Gastroesophageal sphincter (tissue), 4 donors: ENCODE results near the gene ATP2B2. TPM values are rescaled to one million over a fixed set of nuclear protein-coding genes. Genes with fewer than 3 reads are reported as not detected.

Experiments used
- ATAC-seq: fragments of 150-250 bp; one replicate; pipeline ENCODE4 v1.9.1; 2016; ENCODE audit warnings: mild to moderate bottlenecking, moderate library complexity
- H3K27ac ChIP-seq, 4 donors: fragments of 200-600 bp; sonication (generic) in 3 of 4; 1 replicate in 3 of 4; 2 replicates in 1 of 4; pipeline ENCODE4 v1.5.1; 2016 to 2019
- H3K27me3 ChIP-seq: fragments of 200-600 bp; sonication (generic); one replicate; pipeline ENCODE4 v1.5.1; 2019
- H3K36me3 ChIP-seq, 2 donors: fragments of 200-600 bp; sonication (generic); one replicate each; pipeline ENCODE4 v1.5.1; 2019; ENCODE audit warnings: control low read depth in 1 of 2
- H3K4me1 ChIP-seq, 3 donors: fragments of 200-600 bp; sonication (generic); 1 replicate in 2 of 3; 2 replicates in 1 of 3; pipeline ENCODE4 v1.5.1; 2016 to 2019; ENCODE audit warnings: control low read depth in 2 of 3
- H3K4me3 ChIP-seq, 2 donors: fragments of 200-600 bp; sonication (generic); one replicate each; pipeline ENCODE4 v1.5.1; 2019; ENCODE audit warnings: mild to moderate bottlenecking in 1 of 2, moderate library complexity in 1 of 2
- H3K9me3 ChIP-seq, 3 donors: fragments of 200-600 bp; sonication (generic); one replicate each; pipeline ENCODE4 v1.5.1; 2017 to 2019; ENCODE audit warnings: control low read depth in 2 of 3
- EP300 ChIP-seq: sonication (generic); formaldehyde crosslinking; IDR thresholded peaks from one replicate; pipeline ENCODE4 v1.6.1; 2017; ENCODE audit warnings: antibody characterized with exemption, mild to moderate bottlenecking
- POLR2A ChIP-seq, 2 donors: fragments of 450-650 bp; IDR thresholded peaks; one replicate each; pipeline ENCODE4 v1.6.1; 2017; ENCODE audit warnings: antibody characterized with exemption in 2 of 2, mild to moderate bottlenecking in 2 of 2, moderate library complexity in 1 of 2
- POLR2AphosphoS5 ChIP-seq: sonication (generic); formaldehyde crosslinking; IDR thresholded peaks from one replicate; pipeline ENCODE4 v1.6.1; 2017; ENCODE audit warnings: antibody characterized with exemption
- WGBS, 2 donors: methylation state at CpG; one replicate each; pipeline ENCODE4 v1.1.5; 2018; ENCODE audit warnings: low coverage in 1 of 2; 5-methylcytosine and 5-hydroxymethylcytosine counted together
- total RNA-seq, 4 donors: library from RNA; depleted of rRNA; stranded (reverse); fragments of >200 nt; gene quantifications; one replicate each; pipeline ENCODE4 v1.1.0, GENCODE V29; 2016
- TF ChIP-seq, protein P1 (sequence below), 4 experiments: fragments of 200-600 bp in 2 of 4; fragments of 450-650 bp in 2 of 4; sonication (generic) in 1 of 4; IDR thresholded peaks; one replicate each; pipeline ENCODE4 v1.5.1; 2017 to 2019; ENCODE audit warnings: antibody characterized with exemption in 4 of 4, mild to moderate bottlenecking in 2 of 4, moderate library complexity in 2 of 4

ATP2B2 gene
- total RNA-seq, 4 donors from 2014 or later, result 0.13 to 0.30 (median 0.27) TPM; not detected in 1

GRCh38 chr3:10513306-10513705 lies 7.9 kb upstream of the ATP2B2 start:
- H3K36me3 ChIP-seq, result no peaks in the 10 kb centered on the region
- H3K4me1 ChIP-seq, result no peaks in the 10 kb centered on the region
- H3K27ac ChIP-seq, result no peak overlapping the region
- H3K4me3 ChIP-seq, result no peak overlapping the region
- no peak for ATAC-seq
- WGBS, 2 donors, result 40 to 85% methylated on average over 1 to 4 of the region's 8 CpGs
- TF ChIP-seq POLR2AphosphoS5 (no peak), POLR2A (IDR thresholded peaks at IDR 0.05) (no peak), EP300 (no peak)
- TF ChIP-seq, protein P1, sequence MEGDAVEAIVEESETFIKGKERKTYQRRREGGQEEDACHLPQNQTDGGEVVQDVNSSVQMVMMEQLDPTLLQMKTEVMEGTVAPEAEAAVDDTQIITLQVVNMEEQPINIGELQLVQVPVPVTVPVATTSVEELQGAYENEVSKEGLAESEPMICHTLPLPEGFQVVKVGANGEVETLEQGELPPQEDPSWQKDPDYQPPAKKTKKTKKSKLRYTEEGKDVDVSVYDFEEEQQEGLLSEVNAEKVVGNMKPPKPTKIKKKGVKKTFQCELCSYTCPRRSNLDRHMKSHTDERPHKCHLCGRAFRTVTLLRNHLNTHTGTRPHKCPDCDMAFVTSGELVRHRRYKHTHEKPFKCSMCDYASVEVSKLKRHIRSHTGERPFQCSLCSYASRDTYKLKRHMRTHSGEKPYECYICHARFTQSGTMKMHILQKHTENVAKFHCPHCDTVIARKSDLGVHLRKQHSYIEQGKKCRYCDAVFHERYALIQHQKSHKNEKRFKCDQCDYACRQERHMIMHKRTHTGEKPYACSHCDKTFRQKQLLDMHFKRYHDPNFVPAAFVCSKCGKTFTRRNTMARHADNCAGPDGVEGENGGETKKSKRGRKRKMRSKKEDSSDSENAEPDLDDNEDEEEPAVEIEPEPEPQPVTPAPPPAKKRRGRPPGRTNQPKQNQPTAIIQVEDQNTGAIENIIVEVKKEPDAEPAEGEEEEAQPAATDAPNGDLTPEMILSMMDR (IDR thresholded peaks at IDR 0.05), result no peak
- H3K9me3 ChIP-seq, result no peaks in the 10 kb centered on the region
- no peaks in the 10 kb centered on the region for H3K27me3 ChIP-seq

GRCh38 chr3:10512687-10513086 lies 7.3 kb upstream of the ATP2B2 start:
- WGBS, 2 donors, result 60 to 78% methylated on average over 1 to 5 of the region's 6 CpGs
- TF ChIP-seq, protein P1 (IDR thresholded peaks at IDR 0.05), result no peak
- no peak for TF ChIP-seq POLR2A (IDR thresholded peaks at IDR 0.05)
- no peak for TF ChIP-seq POLR2AphosphoS5
- no peak for TF ChIP-seq EP300
- no peaks in the 10 kb centered on the region for H3K27me3 ChIP-seq
- H3K4me1 ChIP-seq, result no peaks in the 10 kb centered on the region
- H3K36me3 ChIP-seq, result no peaks in the 10 kb centered on the region
- no peak overlapping the region for H3K27ac ChIP-seq
- no peak for ATAC-seq
- no peak overlapping the region for H3K4me3 ChIP-seq
- no peaks in the 10 kb centered on the region for H3K9me3 ChIP-seq

DNA sequence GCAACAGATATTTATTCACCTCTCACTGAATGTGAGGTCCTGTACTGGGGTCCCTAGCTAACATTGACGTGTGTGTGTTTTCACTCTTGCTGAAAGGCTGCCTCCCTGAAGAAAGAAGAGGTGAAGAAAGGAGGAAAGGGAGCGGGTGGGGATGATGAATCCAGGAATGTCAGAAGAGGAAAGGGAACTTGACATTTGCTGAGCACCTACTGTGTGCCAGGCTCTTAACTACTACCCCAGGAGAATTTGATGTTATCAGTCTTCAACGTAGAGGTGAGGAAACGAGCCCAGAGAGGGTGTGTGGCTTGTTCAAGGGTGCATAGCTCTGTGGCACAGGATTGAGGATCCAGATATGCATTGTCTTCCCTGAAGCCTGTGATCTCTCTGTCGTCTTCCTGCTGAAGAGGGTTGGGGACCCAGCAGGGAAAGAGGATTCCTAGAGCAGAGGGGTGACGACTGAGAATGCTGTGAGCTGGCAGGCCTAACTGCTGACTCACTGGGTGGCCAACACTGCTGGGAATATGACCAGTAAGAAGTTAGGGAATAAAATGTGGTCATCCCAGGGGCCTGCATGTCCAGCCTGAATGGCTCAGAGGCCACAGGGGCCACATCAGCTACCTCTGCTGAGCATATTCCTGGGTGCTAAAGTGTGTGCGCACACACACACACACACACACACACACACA lies 6.6 kb upstream of the ATP2B2 start:
- H3K27me3 ChIP-seq, result peaks cover 4% of the 10 kb centered on the region
- no peak for ATAC-seq
- H3K4me1 ChIP-seq, result no peaks in the 10 kb centered on the region
- 42 to 57% methylated on average over 4 of the region's 7 CpGs for WGBS, 2 donors
- no peaks in the 10 kb centered on the region for H3K36me3 ChIP-seq
- no peak for TF ChIP-seq POLR2A (IDR thresholded peaks at IDR 0.05)
- no peak for TF ChIP-seq EP300
- no peak for TF ChIP-seq POLR2AphosphoS5
- TF ChIP-seq, protein P1 (IDR thresholded peaks at IDR 0.05), result no peak
- no peaks in the 10 kb centered on the region for H3K9me3 ChIP-seq
- no peak overlapping the region for H3K27ac ChIP-seq
- H3K4me3 ChIP-seq, result no peak overlapping the region

DNA sequence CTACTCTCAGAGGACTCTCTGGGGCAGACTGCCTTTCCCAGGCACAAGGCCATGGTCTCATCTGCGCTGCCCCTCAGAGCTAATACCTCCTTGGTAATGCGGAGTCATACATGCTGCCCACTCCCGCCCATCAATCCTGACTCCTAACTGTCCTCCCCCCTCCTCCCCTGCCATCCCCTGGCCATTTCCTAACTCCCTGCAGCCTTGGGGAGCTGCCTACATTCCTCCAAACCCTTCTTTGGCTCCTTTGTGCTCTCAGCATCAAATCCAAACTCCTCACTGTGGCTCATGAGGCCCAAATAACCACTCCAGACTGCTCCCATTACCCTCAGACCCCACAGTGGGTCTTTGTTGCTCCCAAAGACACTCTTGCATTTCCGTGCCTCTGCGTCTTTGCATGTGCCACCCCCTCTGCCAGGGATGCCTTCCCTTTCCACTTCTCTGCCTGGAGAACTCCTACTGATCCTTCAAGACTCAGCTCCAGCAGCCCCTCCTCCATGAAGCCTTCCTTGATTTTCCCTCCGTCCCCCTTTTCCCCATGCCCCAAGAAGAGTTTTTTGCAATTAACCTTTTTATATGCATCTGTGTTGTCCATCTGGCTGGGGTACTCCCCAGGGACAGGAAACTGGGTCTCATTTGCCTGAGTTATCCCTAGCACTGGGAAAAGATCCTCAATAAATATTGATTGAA lies 5.5 kb upstream of the ATP2B2 start:
- H3K27ac ChIP-seq, result no peak overlapping the region
- peaks cover 15% of the 10 kb centered on the region for H3K27me3 ChIP-seq
- H3K9me3 ChIP-seq, result no peaks in the 10 kb centered on the region
- ATAC-seq, result no peak
- TF ChIP-seq EP300 (no peak), POLR2A (IDR thresholded peaks at IDR 0.05) (no peak), POLR2AphosphoS5 (no peak)
- TF ChIP-seq, protein P1 (IDR thresholded peaks at IDR 0.05), result no peak
- H3K4me1 ChIP-seq, result peaks cover 0 to 3% (median 0%) of the 10 kb centered on the region in 3 donors
- H3K4me3 ChIP-seq, result no peak overlapping the region
- no peaks in the 10 kb centered on the region for H3K36me3 ChIP-seq
- 61 to 69% methylated on average over 4 to 6 of the region's 6 CpGs for WGBS, 2 donors
